ENCODE data around the gene NOX1.
A peak's percentile ranks its signal among the peaks of the same experiment; 100 is the strongest.

Gene NOX1

DNA sequence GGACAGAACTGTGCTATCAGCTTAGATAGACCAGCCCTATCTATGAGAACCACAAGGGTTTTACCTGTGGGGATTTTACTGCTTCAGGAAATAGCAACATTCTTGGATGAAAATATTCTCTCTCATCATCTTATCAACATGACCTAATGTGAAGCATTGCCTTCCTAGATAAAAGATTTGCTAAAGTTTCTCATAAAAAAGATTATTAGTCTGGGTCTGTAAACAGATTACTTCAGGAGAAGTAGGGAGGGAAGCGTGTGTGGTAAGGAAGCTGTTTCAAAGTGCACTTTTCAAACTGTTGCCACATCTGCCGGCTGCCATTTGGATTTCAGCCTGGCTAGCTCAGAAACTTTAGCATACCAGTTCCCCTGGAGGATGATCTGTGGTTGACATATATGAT is at the start of gene NOX1:
TSS of gene NOX1 (minus strand) at position 35 of the 400 bp plus-strand sequence. CDS start 220 bp downstream, outside the sequence.
- no peak for FAIRE-seq

DNA sequence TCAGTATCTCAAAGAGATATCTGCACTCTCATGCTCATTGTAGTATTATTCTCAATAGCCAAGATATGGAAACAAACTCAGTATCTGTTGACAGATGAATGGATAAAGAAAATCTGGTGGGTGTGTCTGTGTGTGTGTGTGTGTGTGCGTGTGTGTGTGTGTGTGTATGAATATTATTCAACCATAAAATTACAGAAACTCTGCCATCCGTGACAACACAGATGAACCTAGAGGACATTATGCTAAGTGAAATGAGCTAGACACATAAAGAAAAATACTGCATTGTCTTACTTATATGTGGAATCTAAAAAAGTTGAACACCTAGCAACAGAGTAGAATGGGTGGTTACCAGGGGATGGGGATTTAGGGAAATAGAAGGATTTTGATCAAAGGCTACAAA is 41.4 kb upstream of the NOX1 start:
- no peak for FAIRE-seq

DNA sequence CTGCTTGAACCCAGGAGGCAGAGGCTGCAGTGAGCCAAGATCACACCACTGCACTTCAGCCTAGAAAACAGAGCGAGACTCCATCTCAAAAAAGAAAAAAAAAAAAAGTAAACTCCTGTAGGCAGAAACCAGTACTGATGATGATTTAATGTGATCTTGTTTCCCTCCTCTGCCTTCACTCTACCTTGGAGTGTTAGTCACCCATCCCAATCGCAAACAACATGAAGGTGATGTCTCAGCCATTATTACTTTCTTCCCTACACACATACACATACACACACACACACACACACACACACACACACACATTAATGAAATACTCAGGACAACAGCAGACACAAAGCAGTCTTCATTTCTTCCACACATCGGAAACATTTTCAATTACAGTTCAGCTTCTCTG is 39.0 kb upstream of the NOX1 start:
- no peak for FAIRE-seq

DNA sequence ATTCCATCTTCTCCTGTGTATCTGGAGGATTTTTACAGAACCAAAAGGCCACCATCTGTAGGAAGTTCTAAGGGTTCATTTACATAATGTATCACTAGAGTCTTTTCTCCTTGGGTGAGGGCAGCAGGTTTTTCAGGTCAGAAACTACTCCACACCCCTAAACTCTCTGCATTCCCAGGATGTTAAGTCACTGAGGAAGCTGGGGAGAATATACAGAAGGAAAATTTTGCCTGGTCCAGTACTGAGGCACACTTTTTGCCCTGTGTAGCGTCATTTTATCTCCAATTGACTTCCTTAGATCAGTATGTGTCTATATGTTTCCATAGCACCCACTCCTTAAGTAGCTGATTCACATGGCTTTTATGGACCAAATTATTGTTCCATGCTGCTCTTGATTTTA is 37.6 kb upstream of the NOX1 start:
- no peak for FAIRE-seq

DNA sequence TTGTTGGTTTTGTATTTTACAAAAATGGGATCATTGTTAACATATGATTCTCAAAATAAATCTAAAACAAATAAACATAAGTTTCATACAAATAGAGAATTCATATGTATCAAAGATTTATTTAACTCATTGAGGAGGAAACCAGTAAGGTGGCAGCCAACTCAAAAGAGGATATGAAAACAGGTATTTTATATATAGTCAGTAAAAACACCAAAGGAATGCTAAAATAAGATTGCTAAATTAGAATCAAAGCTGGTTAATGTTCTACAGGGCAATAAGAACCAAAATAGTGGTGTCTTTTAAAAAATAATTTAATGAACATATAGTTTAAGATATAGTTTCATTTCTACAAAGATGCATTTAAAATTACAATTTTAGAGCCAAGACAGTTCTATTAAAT is 31.5 kb upstream of the NOX1 start:
- FAIRE-seq: no peak

DNA sequence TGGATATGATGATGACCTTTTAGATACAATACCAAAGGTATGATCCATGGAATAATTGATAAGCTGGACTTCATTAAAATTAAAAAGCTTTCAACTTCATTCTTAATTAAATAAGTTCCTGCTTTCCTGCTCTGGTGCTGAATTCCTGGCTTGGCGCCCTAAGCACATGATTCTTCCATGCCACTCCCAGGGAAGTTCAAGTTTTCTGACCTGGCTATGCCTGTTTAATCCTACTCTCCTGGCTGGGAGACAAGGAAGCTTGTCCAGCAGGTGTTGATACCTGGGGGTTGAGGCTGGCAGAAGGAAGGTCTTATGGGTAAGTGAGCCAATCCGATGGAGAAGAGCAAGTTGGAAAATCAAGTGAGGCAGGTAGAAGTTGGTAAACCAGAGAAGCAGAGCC is 30.3 kb upstream of the NOX1 start:
- FAIRE-seq: no peak

DNA sequence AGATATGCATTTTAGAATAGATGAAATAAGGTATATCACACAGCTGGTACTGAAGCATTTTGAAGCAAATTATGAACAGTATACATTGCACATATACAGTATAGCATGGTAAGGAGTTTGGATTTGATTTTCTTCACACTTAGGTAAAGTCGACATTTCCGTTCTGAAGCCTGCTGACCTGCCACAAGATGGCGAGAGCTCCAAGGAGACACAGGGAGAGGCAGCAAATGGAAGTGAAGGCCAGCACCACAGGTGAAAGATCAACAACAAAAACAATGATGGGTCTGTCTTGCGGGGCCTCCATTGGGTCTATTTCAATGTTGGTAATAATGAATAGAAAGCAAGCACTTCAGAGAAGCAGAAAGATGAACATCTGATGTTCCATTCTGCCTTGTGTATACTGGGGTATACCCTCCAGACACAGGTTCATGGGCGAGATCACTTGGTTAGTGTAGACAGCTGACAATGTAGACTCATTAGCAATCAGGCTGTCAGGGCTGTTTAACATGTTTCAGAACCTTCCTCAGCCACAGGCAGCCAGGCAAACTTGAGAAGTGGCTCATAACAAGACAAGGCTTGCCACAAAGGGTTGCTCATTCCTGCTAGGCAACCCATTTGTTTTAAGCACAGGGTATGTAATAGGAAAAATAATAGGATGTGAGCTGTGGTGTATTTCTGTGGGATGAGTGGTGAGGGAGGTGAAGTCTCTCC is 21.4 kb upstream of the NOX1 start:
- no peak for FAIRE-seq

DNA sequence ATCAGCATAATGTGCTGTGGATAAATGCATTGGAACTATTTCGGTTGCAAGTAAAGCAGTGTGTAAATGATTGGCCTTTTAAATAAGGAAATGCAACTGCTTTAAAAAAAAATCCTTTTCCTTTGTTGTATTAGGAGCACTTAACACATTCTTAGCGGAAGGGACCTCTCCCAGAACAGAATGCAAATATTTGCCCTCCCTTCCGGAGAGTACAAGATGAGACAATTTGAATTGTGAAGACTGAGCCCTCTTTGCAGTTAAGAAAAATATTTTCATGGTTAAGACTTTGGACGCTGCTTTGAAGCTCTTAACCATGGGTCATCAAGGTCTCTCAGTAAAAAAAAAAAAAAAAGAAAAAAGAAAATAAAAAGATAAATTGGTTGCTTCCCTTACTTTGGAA is 9.5 kb upstream of the NOX1 start:
- no peak for FAIRE-seq

DNA sequence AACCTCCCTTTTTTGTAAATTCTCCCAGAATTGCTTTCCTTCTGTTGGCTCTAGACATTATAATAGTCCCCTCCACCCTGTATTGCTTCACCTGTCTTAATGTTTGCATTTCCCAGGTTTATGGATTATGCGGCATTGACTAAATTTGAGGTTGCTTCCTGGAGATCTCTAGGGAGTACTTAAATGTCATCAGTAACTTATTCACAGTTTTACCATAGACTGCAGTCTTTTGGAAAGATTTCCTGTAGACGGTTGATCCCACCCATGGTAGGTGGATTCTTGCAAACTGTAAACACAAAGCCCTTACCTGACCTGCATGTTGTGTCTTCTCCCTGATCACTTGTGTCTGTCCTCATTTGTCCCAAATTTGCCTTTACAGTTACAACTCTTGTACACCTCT is 6.2 kb upstream of the NOX1 start:
- no peak for FAIRE-seq

DNA sequence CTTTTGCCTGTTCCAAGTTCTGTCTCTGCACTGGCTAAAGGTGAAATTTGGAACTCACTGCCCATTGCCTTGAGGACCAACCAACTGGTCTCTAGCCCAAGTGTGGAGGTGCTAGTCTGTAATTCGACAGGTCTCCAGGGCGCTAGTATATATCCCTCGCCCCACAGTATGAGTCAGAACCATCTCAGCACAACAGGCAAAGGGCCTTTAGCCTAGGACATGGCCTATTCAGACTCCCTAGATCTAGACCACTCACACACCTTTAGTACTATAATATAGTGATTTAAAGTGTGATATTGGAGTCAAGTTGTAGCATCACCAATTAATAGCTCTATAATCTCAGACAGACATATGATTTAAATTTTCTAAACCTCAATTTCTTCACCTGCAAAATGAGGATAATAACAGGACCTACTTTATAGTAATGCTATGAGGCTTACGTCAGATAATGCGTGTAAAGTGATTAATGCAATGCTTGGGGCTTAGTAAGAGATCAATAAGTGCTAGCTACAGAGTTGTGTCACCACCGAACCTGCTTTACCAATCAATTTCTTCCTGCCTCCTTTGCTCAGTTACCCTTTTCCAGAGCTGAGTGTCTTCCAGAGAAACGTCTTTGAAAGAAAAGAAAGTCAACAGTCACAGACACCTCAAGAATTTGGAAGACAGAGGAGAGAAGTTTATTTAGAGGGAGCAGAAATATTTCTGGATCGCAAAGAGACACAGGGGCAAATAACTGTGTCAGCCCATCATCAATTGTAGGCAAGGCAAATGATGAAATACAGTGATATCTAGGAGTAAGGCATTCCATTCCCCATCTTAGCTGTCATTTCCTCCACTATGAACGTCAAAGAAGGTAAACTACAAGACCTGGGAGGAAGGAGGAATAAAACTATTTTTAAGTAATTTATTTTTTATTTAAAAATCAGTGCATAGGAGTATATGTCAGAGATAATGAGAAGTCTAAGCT is 2.3 kb downstream of the NOX1 start:
- FAIRE-seq: no peak

DNA sequence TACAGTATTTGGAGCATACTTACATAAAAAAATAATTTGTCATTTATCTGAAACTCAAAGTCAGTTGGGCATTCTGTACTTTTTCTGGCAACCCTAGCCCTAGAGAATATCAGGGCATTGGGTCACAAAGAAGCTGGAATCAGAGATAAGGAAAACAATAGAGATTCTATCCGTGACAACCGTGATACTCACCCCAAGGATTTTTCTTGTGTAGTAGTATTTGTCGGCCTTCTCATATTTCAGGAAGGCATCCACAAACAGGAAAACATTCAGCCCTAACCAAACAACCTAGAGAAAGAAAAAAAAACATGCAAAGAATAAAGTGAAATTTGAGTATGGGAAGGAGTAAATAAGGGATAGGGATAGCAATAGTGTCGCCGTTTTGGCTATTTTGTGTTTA is 3.6 kb downstream of the NOX1 start:
- no peak for FAIRE-seq

DNA sequence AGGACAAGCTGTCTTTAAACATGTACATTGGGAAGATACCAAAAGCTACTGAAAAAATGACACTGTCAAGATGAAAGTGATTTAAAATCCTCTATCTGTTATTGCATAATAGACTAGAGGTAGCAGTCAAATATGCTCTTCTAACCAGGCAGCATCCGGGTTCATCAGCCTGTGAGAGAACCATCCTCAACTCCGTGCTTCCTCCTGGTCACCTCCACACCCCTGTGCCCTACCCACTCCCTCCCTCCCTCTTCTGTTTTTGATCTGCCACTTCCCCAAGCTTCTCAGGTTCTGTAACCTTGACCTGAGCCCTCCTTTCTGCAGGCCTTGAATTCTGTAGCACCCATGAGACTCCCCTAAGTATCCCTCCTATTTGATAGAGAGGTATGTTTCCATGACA is 5.9 kb downstream of the NOX1 start:
- no peak for FAIRE-seq

DNA sequence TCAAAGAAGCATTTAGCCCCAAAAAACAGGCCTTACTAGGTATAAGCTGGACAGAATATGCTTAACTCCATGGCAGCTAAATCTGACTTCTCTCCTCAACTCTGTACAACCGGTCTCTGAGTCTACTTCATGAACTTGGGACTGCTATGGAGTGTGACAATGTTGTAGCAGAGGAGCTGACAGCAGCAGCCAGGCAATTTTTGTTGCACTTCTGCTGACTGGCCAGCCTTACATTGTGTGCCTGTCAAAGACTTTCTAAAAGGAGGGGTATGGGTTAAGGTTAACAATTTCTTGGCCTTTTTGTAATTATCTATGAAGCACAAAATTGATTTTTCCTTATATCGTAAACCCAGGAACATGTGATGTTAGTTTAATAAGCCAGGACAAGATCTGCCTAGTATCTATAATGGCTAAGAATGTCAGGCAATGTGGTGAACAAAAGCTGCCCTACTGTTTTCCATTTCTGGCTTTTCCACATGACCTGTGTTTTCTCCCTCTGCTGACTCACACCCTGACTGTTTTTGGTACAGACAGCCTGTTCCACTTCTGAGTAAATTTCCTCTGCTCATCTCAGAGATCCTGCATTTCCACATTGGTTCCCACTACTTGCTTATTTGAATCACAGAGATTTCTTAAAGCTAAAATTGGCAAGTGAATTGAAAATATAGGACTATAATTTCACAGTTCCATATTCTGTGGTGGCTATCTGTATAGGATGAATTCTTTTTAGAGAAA is 9.3 kb downstream of the NOX1 start:
- FAIRE-seq: no peak

DNA sequence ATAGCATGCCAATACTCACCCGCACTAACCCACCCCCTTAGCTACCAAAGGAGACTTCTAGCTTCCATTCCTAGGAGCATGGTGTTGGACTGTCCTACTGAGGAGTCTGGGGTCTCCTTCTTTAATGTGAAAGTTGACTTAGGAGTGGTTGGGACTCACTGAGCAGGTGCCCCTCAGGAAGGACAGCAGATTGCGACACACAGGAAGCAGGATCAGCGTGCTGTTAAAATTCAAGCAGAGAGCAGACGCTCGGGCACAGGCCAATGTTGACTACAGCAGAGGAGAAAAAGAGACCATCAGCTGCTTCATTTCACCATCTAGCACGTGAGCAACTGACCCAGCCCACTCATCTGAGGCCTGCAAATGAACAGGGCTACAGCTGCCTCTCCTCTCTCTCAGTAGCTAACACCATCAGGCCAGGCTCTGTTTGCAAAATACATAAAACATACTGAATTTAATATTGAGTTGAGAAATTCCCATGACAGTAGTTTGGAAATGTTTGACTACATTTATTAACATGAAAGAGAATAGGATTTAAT is 10.8 kb downstream of the NOX1 start:
- no peak for FAIRE-seq

DNA sequence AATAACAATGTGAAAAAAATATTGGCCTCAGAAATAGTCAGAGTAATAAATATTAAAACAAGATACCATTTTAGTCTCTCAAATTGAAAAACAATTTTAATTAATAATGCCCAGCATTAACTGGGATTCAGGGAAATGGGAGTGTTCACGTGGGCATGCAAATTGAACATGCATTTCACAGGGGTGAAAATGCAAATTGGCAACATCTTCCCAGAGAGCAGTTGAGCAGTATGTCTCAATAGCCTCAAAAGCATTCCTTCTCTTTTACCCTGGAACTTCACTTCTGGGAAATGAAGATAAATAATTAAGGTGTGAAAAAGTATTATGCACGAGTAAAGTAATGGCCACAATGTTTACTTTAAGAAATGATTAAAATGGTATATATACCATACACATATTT is 21.3 kb downstream of the NOX1 start:
- FAIRE-seq: no peak

DNA sequence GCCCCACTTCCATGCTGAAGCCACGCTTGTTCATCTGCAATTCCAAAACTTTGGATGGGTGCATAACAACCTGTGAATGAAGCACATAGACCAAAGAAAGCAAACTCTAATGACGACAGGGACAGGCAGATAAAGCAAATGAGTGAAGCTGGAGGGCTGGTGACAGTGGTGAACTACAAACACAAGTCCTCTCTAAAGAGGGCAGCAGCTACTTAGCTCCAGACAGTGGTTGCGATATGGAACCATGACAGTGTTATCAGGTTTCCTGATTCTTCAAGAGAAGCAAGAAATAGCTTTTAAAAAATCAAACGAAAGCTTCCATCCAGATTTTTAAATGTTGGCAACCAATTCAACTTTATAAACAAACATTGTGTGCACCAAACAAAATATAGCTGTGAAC is 23.8 kb downstream of the NOX1 start:
- FAIRE-seq: no peak

DNA sequence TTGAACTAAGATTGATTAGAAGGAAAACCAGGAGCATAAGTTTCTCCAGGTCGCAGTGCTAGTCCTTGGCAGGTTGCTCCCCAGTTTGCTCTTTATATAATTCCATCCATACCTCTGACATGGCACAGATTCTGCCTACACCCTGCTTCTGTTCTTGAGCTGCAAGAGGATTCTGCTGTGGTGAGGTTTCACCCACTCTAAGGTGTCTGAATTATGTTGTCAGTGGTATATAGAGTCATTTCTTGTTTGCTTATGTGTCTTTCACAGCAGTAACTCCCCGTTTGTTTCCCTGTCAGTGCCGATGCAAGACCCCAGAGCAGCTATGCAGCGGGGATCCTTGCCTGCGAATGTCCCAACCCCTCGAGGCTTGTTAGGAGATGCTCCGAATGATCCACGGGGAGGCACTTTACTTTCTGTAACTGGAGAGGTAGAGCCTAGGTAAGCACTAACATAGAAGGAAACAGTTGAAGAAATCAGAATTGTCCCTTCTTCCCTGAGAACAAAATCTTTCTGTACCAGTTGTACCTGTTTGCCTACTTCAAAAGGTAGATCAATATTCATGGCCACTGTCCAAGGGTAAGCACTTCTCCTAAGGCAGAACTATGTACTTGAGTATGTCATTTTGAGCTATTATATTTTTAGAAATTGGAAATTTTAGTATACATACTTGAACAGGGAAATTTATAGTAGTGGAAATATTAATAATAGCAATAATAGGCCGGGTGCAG is 42.8 kb downstream of the NOX1 start:
- FAIRE-seq: no peak

DNA sequence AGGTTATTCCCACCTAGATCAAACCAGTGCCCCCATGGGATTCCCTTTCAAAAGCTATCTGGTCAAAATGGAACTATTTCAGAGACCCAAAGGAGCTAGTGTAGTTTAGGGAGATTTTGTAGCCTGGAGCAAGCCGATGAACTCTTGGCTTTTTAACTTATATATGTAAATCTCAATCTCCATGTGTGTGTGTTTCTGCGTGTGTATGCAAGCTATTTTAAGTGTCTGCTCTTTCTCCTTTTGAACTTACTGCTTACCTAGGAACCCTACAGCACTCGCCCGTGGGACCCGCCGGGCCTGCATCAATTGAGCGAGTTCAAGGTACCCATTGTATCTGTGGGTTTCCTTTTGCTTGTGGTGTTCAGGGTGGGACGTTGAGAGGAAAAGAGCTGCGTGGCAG is 43.6 kb downstream of the NOX1 start:
- FAIRE-seq: no peak

DNA sequence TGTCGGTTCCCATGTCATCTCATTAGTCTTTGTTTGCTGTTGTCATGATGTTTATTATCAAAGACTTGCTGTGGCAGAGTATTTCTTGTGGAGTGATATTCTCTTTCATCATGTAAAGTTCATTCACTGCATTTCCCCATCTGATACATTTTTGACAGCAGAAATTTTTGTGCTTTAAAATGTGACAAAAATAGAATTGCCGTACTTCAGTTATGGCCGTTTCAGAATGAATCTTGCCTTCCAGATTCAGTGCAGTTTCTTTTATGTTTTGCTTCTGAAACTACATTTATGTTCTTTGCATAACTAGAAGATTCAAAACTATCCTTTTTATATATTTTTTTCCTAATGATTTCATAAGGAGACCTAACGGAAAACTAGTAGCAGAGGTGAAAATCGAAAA is 44.0 kb downstream of the NOX1 start:
- no peak for FAIRE-seq

DNA sequence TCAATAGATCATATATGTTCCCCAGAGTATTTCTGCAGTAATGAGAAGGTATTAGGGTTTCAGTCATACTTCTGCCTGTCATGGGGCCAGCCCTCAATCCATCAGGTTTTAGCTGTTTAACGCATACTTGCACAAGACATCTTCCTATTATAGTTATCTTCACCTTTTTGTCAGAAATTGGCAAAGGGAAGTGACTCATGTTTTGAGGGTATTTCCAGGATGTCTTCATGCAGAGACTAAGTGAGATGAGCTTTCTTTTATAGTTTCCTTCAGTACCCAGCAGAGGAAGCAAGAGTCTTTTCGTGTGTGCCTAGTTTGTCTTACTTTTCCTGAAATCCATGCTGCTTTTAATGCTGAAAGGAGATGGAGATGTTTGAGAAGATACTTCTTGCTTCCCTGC is 44.4 kb downstream of the NOX1 start:
- no peak for FAIRE-seq

DNA sequence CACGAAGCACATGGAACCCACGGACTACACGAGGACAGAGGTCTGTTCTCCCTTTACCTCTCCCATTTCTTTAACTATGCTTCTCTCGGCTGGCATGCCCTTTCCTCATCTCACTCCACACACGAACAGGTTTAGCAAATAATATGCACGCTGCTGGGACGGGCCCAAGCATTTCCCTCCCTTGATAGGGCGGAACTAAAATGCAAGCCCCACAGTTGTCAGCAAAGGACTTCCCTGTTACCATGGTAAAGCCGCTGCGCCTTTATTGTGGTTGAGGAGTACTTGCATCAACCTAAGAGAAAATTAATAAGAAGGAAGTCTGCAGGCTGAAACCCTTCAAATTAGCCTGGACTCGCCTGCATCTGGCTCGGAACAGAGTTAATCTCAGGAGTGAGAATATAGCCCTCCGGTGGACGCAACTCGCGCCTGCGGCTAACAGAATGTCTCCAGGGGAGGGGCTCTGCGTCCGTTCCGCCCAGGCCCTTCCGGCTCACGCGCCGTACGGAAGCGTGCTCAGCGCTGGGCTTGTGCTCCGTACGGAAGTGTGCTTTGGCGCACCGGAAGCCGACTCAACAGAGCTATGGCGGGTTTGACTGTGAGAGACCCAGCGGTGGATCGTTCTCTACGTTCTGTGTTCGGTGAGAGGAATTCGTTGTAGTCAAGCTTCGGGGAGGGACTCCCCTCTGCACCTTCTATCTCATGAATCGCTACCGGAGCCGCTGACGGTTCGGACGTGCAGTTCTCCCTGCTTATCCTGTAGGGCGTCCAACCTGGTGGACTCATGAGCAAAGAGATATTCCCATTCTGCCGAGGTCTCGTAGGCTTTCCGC is 54.1 kb downstream of the NOX1 start, which contains the start of gene CSTF2:
TSS of gene CSTF2 (plus strand) at position 555 of the 830 bp plus-strand sequence. CDS start at position 581, 26 bp downstream.
- FAIRE-seq: peak; percentile 91

DNA sequence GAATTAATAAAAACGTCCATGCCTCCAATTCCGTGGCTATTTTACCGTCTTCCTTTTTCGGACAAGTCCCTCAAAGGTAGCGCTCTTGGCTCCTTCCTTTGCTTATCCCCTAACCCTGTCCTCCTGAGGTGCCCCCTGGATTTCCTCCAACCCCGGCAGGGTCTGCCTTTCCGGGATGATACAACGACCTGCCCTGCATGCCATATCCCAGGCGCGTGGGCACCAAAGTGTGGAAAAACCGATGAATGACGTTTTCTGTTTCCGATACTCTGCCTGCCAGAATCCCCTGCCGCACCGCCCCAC is 54.7 kb downstream of the NOX1 start:
- no peak for FAIRE-seq
